Ovary (tissue), 3 donors: Measurements from ENCODE around the gene TMEM240.

Source experiments
- CTCF ChIP-seq, 3 donors: fragments of 450-650 bp in 2 of 3; fragments of 200-600 bp in 1 of 3; IDR thresholded peaks; one replicate each; pipeline versions ENCODE4 v1.5.1 to v1.8.0; 2016 to 2022; ENCODE audit warnings: antibody characterized with exemption in 3 of 3, mild to moderate bottlenecking in 1 of 3
- POLR2A ChIP-seq: fragments of 450-650 bp; IDR thresholded peaks from one replicate; pipeline ENCODE4 v1.6.1; 2017; ENCODE audit warnings: antibody characterized with exemption, mild to moderate bottlenecking, moderate library complexity
- donor health status: DM: no; HTN: no; CAD: no.

GRCh38 chr1:1489231-1489630, 51.2 kb downstream of the TMEM240 start:
- TF ChIP-seq CTCF (IDR thresholded peaks at IDR 0.05) (no peak), POLR2A (no peak)
